HEK293T (cell line): ENCODE measurements around the gene HLA-F.

Experiments
- CTCF ChIA-PET: fragments of 350-600 bp; formaldehyde crosslinking; extraction: SDS; loops from one replicate; lab custom pipeline; 2021; ENCODE audit warnings: antibody characterized with exemption, inconsistent platforms; lab: Yijun Ruan, JAX
- POLR2A ChIA-PET: fragments of 350-600 bp; formaldehyde crosslinking; extraction: SDS; loops from one replicate; lab custom pipeline; 2020; ENCODE audit warnings: antibody characterized with exemption, inconsistent platforms; lab: Yijun Ruan, JAX
- DNase-seq: peaks from one replicate; pipeline ENCODE4 v3.0.0; 2012; ENCODE audit warnings: mixed read lengths; ENCODE audit errors: extremely low spot score
- ARNT ChIP-seq: fragments of 450-650 bp; IDR thresholded peaks from 2 replicates; pipeline ENCODE4 v1.6.1; 2017; ENCODE audit warnings: mild to moderate bottlenecking
- BHLHE40 ChIP-seq: fragments of 450-650 bp; IDR thresholded peaks from 2 replicates; pipeline ENCODE4 v1.6.1; 2016; ENCODE audit warnings: mild to moderate bottlenecking, moderate library complexity, borderline replicate concordance
- CTBP1 ChIP-seq: fragments of 450-650 bp; IDR thresholded peaks from 2 replicates; pipeline ENCODE4 v1.6.1; 2016; ENCODE audit warnings: borderline replicate concordance
- ELF4 ChIP-seq: fragments of 450-650 bp; IDR thresholded peaks from 2 replicates; pipeline ENCODE4 v1.6.1; 2017; ENCODE audit warnings: antibody characterized with exemption
- FOXA1 ChIP-seq: fragments of 450-650 bp; IDR thresholded peaks from 2 replicates; pipeline ENCODE4 v1.6.1; 2016; ENCODE audit warnings: mild to moderate bottlenecking
- FOXK2 ChIP-seq: fragments of 450-650 bp; IDR thresholded peaks from 2 replicates; pipeline ENCODE4 v1.6.1; 2016; ENCODE audit warnings: mild to moderate bottlenecking
- FOXM1 ChIP-seq: fragments of 450-650 bp; IDR thresholded peaks from 2 replicates; pipeline ENCODE4 v1.6.1; 2017; ENCODE audit warnings: mild to moderate bottlenecking, borderline replicate concordance
- HDGF ChIP-seq: fragments of 450-650 bp; IDR thresholded peaks from 2 replicates; pipeline ENCODE4 v1.6.1; 2017; ENCODE audit warnings: antibody characterized with exemption, borderline replicate concordance
- L3MBTL2 ChIP-seq: fragments of 450-650 bp; conservative IDR thresholded peaks from 2 replicates; pipeline ENCODE4 v1.6.1; 2016; ENCODE audit warnings: mild to moderate bottlenecking
- LEF1 ChIP-seq: fragments of 450-650 bp; IDR thresholded peaks from 2 replicates; pipeline ENCODE4 v1.6.1; 2017; ENCODE audit warnings: mild to moderate bottlenecking, borderline replicate concordance
- NFRKB ChIP-seq: fragments of 450-650 bp; IDR thresholded peaks from 2 replicates; pipeline ENCODE4 v1.6.1; 2016; ENCODE audit warnings: mild to moderate bottlenecking, moderate library complexity
- PKNOX1 ChIP-seq: fragments of 450-650 bp; IDR thresholded peaks from 2 replicates; pipeline ENCODE4 v1.6.1; 2016
- SP1 ChIP-seq: fragments of 450-650 bp; IDR thresholded peaks from 2 replicates; pipeline ENCODE4 v1.6.1; 2017
- SUZ12 ChIP-seq: fragments of 450-650 bp; IDR thresholded peaks from 2 replicates; pipeline ENCODE4 v1.6.1; 2016; ENCODE audit warnings: mild to moderate bottlenecking
- TARDBP ChIP-seq: fragments of 450-650 bp; IDR thresholded peaks from 2 replicates; pipeline ENCODE4 v1.6.1; 2016
- ZNF384 ChIP-seq: fragments of 450-650 bp; IDR thresholded peaks from 2 replicates; pipeline ENCODE4 v1.6.1; 2016

HLA-F gene

GRCh38 chr6:29745386-29745785 is 22.2 kb downstream of the HLA-F start:
- no peak for TF ChIP-seq SUZ12
- TF ChIP-seq CTBP1: no peak
- no peak for TF ChIP-seq SP1
- no peak for TF ChIP-seq FOXA1
- TF ChIP-seq NFRKB: no peak
- no peak for TF ChIP-seq PKNOX1
- TF ChIP-seq BHLHE40: no peak
- no peak for TF ChIP-seq FOXK2
- TF ChIP-seq ELF4: no peak
- no peak for TF ChIP-seq ZNF384
- TF ChIP-seq TARDBP: no peak
- TF ChIP-seq L3MBTL2: no peak
- no peak for TF ChIP-seq LEF1
- TF ChIP-seq HDGF: no peak
- no peak for TF ChIP-seq FOXM1
- no peak for TF ChIP-seq ARNT
- POLR2A ChIA-PET: no interaction called here
- DNase-seq: no peak
- CTCF ChIA-PET: no interaction called here

- ChIA-PET POLR2A (no interaction called here), CTCF (no interaction called here)
- DNase-seq: no peak
- TF ChIP-seq SP1 (no peak), FOXA1 (no peak), HDGF (no peak)
Observed at GRCh38 chr6:29745855-29746449, 22.7 kb downstream of the HLA-F start.

GRCh38 chr6:29746846-29747687 is 23.8 kb downstream of the HLA-F start:
- no peak for DNase-seq
- ChIA-PET POLR2A (interaction anchor here (0.6 kb wide), 1 partner anchor 9 kb away, joined by 3 read pairs; no protein-coding TSS in a partner anchor), CTCF (interaction anchor here (3.6 kb wide), 1 partner anchor 9 kb away, joined by 15 read pairs; no protein-coding TSS in a partner anchor)
- no peak for TF ChIP-seq ZNF384
- TF ChIP-seq SP1: no peak
- no peak for TF ChIP-seq TARDBP

- TF ChIP-seq ZNF384 (no peak), FOXA1 (no peak), SP1 (no peak), HDGF (no peak), FOXK2 (no peak)
- ChIA-PET CTCF (interaction anchor here (3.6 kb wide), 1 partner anchor 10 kb away, joined by 15 read pairs; no protein-coding TSS in a partner anchor), POLR2A (no interaction called here)
- DNase-seq: peak; percentile 17
Observed at GRCh38 chr6:29747688-29748250, 24.5 kb downstream of the HLA-F start.

GRCh38 chr6:29748391-29749307 is 25.4 kb downstream of the HLA-F start:
- POLR2A ChIA-PET: interaction anchor here (0.7 to 1.7 kb wide), 6 partner anchors 9 to 733 kb away, joined by 3 to 7 read pairs (median 4); no protein-coding TSS in a partner anchor
- DNase-seq: peak; percentile 88
- TF ChIP-seq L3MBTL2 (peak; percentile 74), TARDBP (no peak), ZNF384 (no peak), HDGF (no peak), CTBP1 (no peak), SP1 (no peak), PKNOX1 (peak; percentile 72), ELF4 (no peak), NFRKB (no peak)
- CTCF ChIA-PET: interaction anchor here (0.9 to 3.6 kb wide), 2 partner anchors 11 to 87 kb away, joined by 3 to 15 read pairs; no protein-coding TSS in a partner anchor

GRCh38 chr6:29749308-29749662 is 26.1 kb downstream of the HLA-F start:
- POLR2A ChIA-PET: interaction anchor here (0.6 to 1.7 kb wide), 6 partner anchors 9 to 733 kb away, joined by 3 to 7 read pairs (median 4); no protein-coding TSS in a partner anchor
- no peak for DNase-seq
- no peak for TF ChIP-seq TARDBP
- TF ChIP-seq SP1: no peak
- TF ChIP-seq FOXM1: no peak
- CTCF ChIA-PET: interaction anchor here (0.6 to 3.6 kb wide), 4 partner anchors 9 to 86 kb away, joined by 3 to 15 read pairs (median 3); no protein-coding TSS in a partner anchor
